Liver (tissue), 9 donors: ENCODE results near the gene COMMD7. TPM values are rescaled to one million over a fixed set of nuclear protein-coding genes. Genes with fewer than 3 reads are reported as not detected.

Source experiments
- DNase-seq: peaks from one replicate; pipeline ENCODE4 v3.0.0-alpha.2; 2017; ENCODE audit warnings: low spot score
- H3K27ac ChIP-seq, 2 donors: one replicate each; pipeline ENCODE4 v1.7.0; 2013; ENCODE audit warnings: inconsistent platforms in 2 of 2, low read length in 2 of 2, control low read depth in 1 of 2, low read depth in 1 of 2, mild to moderate bottlenecking in 1 of 2
- H3K27me3 ChIP-seq, 4 donors: one replicate each; pipeline versions ENCODE4 v1.6.1 to v1.7.0; 2013; ENCODE audit warnings: low read length in 3 of 4, inconsistent platforms in 1 of 4, mild to moderate bottlenecking in 1 of 4, moderate library complexity in 1 of 4; ENCODE audit not compliant: control insufficient read depth in 4 of 4, insufficient read depth in 4 of 4
- H3K36me3 ChIP-seq, 4 donors: one replicate each; pipeline versions ENCODE4 v1.6.1 to v1.7.0; 2013; ENCODE audit warnings: low read length in 3 of 4, mild to moderate bottlenecking in 3 of 4, low read depth in 1 of 4, moderate library complexity in 1 of 4; ENCODE audit not compliant: control insufficient read depth in 4 of 4, insufficient read depth in 3 of 4
- H3K4me1 ChIP-seq, 4 donors: one replicate each; pipeline versions ENCODE4 v1.6.1 to v1.7.0; 2013; ENCODE audit warnings: low read length in 3 of 4, mild to moderate bottlenecking in 3 of 4, moderate library complexity in 1 of 4; ENCODE audit not compliant: control insufficient read depth in 4 of 4, insufficient read depth in 4 of 4
- H3K4me3 ChIP-seq, 3 donors: one replicate each; pipeline versions ENCODE4 v1.6.1 to v1.7.0; 2013; ENCODE audit warnings: low read length in 3 of 3, control low read depth in 1 of 3, low read depth in 1 of 3, mild to moderate bottlenecking in 1 of 3
- H3K9ac ChIP-seq, 2 donors: one replicate each; pipeline ENCODE4 v1.7.0; 2013; ENCODE audit warnings: low read length in 2 of 2, mild to moderate bottlenecking in 2 of 2, moderate library complexity in 2 of 2, control low read depth in 1 of 2, low read depth in 1 of 2
- H3K9me3 ChIP-seq, 4 donors: one replicate each; pipeline versions ENCODE4 v1.6.1 to v1.7.0; 2013; ENCODE audit warnings: low read length in 3 of 4; ENCODE audit not compliant: control insufficient read depth in 4 of 4
- ATF3 ChIP-seq: IDR thresholded peaks from 2 replicates; pipeline ENCODE4 v1.6.1; 2016; ENCODE audit warnings: antibody characterized with exemption
- CTCF ChIP-seq: fragments of 150-350 bp; IDR thresholded peaks from 2 replicates; pipeline ENCODE4 v1.5.1; 2017; ENCODE audit warnings: improper control_type of control experiment, low read depth, low read length; ENCODE audit not compliant: missing input control
- EGR1 ChIP-seq, 2 donors: IDR thresholded peaks; 2 replicates each; pipeline ENCODE4 v1.6.1; 2016 to 2018; ENCODE audit warnings: antibody characterized with exemption in 2 of 2, low read depth in 2 of 2
- FOXA1 ChIP-seq: IDR thresholded peaks from 2 replicates; pipeline ENCODE4 v1.6.1; 2016; ENCODE audit warnings: antibody characterized with exemption
- FOXA2 ChIP-seq: IDR thresholded peaks from 2 replicates; pipeline ENCODE4 v1.6.1; 2016; ENCODE audit warnings: antibody characterized with exemption
- GABPA ChIP-seq, 2 donors: IDR thresholded peaks in 1 of 2; conservative IDR thresholded peaks in 1 of 2; 2 replicates each; pipeline ENCODE4 v1.6.1; 2016; ENCODE audit warnings: antibody characterized with exemption in 2 of 2, mild to moderate bottlenecking in 1 of 2, moderate library complexity in 1 of 2
- HNF4A ChIP-seq, 2 donors: conservative IDR thresholded peaks; 2 replicates each; pipeline ENCODE4 v1.6.1; 2016; ENCODE audit warnings: antibody characterized with exemption in 2 of 2, mild to moderate bottlenecking in 2 of 2
- HNF4G ChIP-seq: IDR thresholded peaks from 2 replicates; pipeline ENCODE4 v1.6.1; 2016; ENCODE audit warnings: antibody characterized with exemption
- MAX ChIP-seq: IDR thresholded peaks from 2 replicates; pipeline ENCODE4 v1.6.1; 2016; ENCODE audit warnings: antibody characterized with exemption
- REST ChIP-seq: IDR thresholded peaks from 2 replicates; pipeline ENCODE4 v1.6.1; 2016; ENCODE audit warnings: antibody characterized with exemption, mild to moderate bottlenecking
- RXRA ChIP-seq, 2 donors: IDR thresholded peaks; 2 replicates each; pipeline ENCODE4 v1.6.1; 2017 to 2018; ENCODE audit warnings: antibody characterized with exemption in 2 of 2, mild to moderate bottlenecking in 1 of 2
- SP1 ChIP-seq: IDR thresholded peaks from 2 replicates; pipeline ENCODE4 v1.6.1; 2018; ENCODE audit warnings: antibody characterized with exemption, mild to moderate bottlenecking
- TAF1 ChIP-seq: conservative IDR thresholded peaks from 2 replicates; pipeline ENCODE4 v1.6.1; 2016; ENCODE audit warnings: antibody characterized with exemption, mild to moderate bottlenecking
- YY1 ChIP-seq: IDR thresholded peaks from 2 replicates; pipeline ENCODE4 v1.6.1; 2016; ENCODE audit warnings: antibody characterized with exemption, mild to moderate bottlenecking
- WGBS: extraction: QIAGEN DNeasy Blood & Tissue Kit; methylation state at CpG from one replicate; pipeline ENCODE4 v1.1.7; 2013; 5-methylcytosine and 5-hydroxymethylcytosine counted together
- polyA plus RNA-seq, 2 donors: library from polyadenylated mRNA; stranded (reverse) in 1 of 2; unstranded in 1 of 2; fragments of 200-250 nt in 1 of 2; fragments of >200 nt in 1 of 2; fragmentation: Nextera tagmentation in 1 of 2; extraction: Ambion mirVana in 1 of 2; gene quantifications; one replicate each; pipeline versions ENCODE4 v1.2.1 to v1.2.3, GENCODE V29; 2013 to 2015
- total RNA-seq, 2 donors: library from RNA; depleted of rRNA; stranded (reverse); fragments of >200 nt; gene quantifications; one replicate each; pipeline ENCODE4 v1.2.3, GENCODE V29; 2014
- donor health status: healthy.
- donor health status: healthy.
- donor health status: healthy.
- donor health status: healthy.
- donor health status: healthy.

COMMD7 gene
- total and polyA plus RNA-seq, 4 donors: 8.3 to 42.7 (median 15.5) TPM

GRCh38 chr20:32672982-32673851 lies 70.0 kb downstream of the COMMD7 start:
- Histone ChIP-seq H3K36me3 (no peaks in the 10 kb centered on the region), H3K4me3 (no peak overlapping the region), H3K9me3 (no peaks in the 10 kb centered on the region), H3K9ac (no peak overlapping the region), H3K27ac (no peak overlapping the region), H3K4me1 (peaks cover 0 to 4% (median 0%) of the 10 kb centered on the region in 4 donors), H3K27me3 (no peaks in the 10 kb centered on the region)
- no peak for DNase-seq
- TF ChIP-seq MAX: no peak
- TF ChIP-seq CTCF: no peak
- TF ChIP-seq ATF3: no peak
- TF ChIP-seq EGR1 (IDR thresholded peaks at IDR 0.05; ENCODE audit: low read depth in 2 of 2): no peak
- no peak for TF ChIP-seq SP1
- no peak for TF ChIP-seq FOXA2
- no peak for TF ChIP-seq HNF4G
- WGBS: 77% methylated on average over 22 of the region's 22 CpGs

GRCh38 chr20:32672394-32672981 lies 70.8 kb downstream of the COMMD7 start:
- Histone ChIP-seq H3K27ac (no peak overlapping the region), H3K27me3 (no peaks in the 10 kb centered on the region), H3K4me1 (peaks cover 0 to 4% (median 0%) of the 10 kb centered on the region in 4 donors), H3K36me3 (no peaks in the 10 kb centered on the region), H3K9me3 (no peaks in the 10 kb centered on the region), H3K9ac (no peak overlapping the region), H3K4me3 (no peak overlapping the region)
- DNase-seq: no peak
- TF ChIP-seq TAF1 (no peak), RXRA (IDR thresholded peaks at IDR 0.05) (no peak), REST (no peak), HNF4A (conservative IDR thresholded peaks at IDR 0.05) (no peak), YY1 (no peak), FOXA1 (no peak), ATF3 (no peak), SP1 (no peak), MAX (no peak), GABPA (IDR thresholded peaks at IDR 0.05 in 1 of 2, conservative IDR thresholded peaks at IDR 0.05 in 1 of 2) (no peak), CTCF (no peak)
- 78% methylated on average over 3 of the region's 3 CpGs for WGBS
